Liver (tissue), 9 donors: ENCODE measurements around the gene PTPA. TPM values are rescaled to one million over a fixed set of nuclear protein-coding genes. Genes with fewer than 3 reads are reported as not detected.

Source experiments
- DNase-seq: peaks from one replicate; pipeline ENCODE4 v3.0.0-alpha.2; 2017; ENCODE audit warnings: low spot score
- H3K27ac ChIP-seq, 2 donors: one replicate each; pipeline ENCODE4 v1.7.0; 2013; ENCODE audit warnings: inconsistent platforms in 2 of 2, low read length in 2 of 2, control low read depth in 1 of 2, low read depth in 1 of 2, mild to moderate bottlenecking in 1 of 2
- H3K27me3 ChIP-seq, 4 donors: one replicate each; pipeline versions ENCODE4 v1.6.1 to v1.7.0; 2013; ENCODE audit warnings: low read length in 3 of 4, inconsistent platforms in 1 of 4, mild to moderate bottlenecking in 1 of 4, moderate library complexity in 1 of 4; ENCODE audit not compliant: control insufficient read depth in 4 of 4, insufficient read depth in 4 of 4
- H3K36me3 ChIP-seq, 4 donors: one replicate each; pipeline versions ENCODE4 v1.6.1 to v1.7.0; 2013; ENCODE audit warnings: low read length in 3 of 4, mild to moderate bottlenecking in 3 of 4, low read depth in 1 of 4, moderate library complexity in 1 of 4; ENCODE audit not compliant: control insufficient read depth in 4 of 4, insufficient read depth in 3 of 4
- H3K4me1 ChIP-seq, 4 donors: one replicate each; pipeline versions ENCODE4 v1.6.1 to v1.7.0; 2013; ENCODE audit warnings: low read length in 3 of 4, mild to moderate bottlenecking in 3 of 4, moderate library complexity in 1 of 4; ENCODE audit not compliant: control insufficient read depth in 4 of 4, insufficient read depth in 4 of 4
- H3K4me3 ChIP-seq, 3 donors: one replicate each; pipeline versions ENCODE4 v1.6.1 to v1.7.0; 2013; ENCODE audit warnings: low read length in 3 of 3, control low read depth in 1 of 3, low read depth in 1 of 3, mild to moderate bottlenecking in 1 of 3
- H3K9ac ChIP-seq, 2 donors: one replicate each; pipeline ENCODE4 v1.7.0; 2013; ENCODE audit warnings: low read length in 2 of 2, mild to moderate bottlenecking in 2 of 2, moderate library complexity in 2 of 2, control low read depth in 1 of 2, low read depth in 1 of 2
- H3K9me3 ChIP-seq, 4 donors: one replicate each; pipeline versions ENCODE4 v1.6.1 to v1.7.0; 2013; ENCODE audit warnings: low read length in 3 of 4; ENCODE audit not compliant: control insufficient read depth in 4 of 4
- EGR1 ChIP-seq, 2 donors: IDR thresholded peaks; 2 replicates each; pipeline ENCODE4 v1.6.1; 2016 to 2018; ENCODE audit warnings: antibody characterized with exemption in 2 of 2, low read depth in 2 of 2
- FOXA1 ChIP-seq: IDR thresholded peaks from 2 replicates; pipeline ENCODE4 v1.6.1; 2016; ENCODE audit warnings: antibody characterized with exemption
- FOXA2 ChIP-seq: IDR thresholded peaks from 2 replicates; pipeline ENCODE4 v1.6.1; 2016; ENCODE audit warnings: antibody characterized with exemption
- GABPA ChIP-seq, 2 donors: IDR thresholded peaks in 1 of 2; conservative IDR thresholded peaks in 1 of 2; 2 replicates each; pipeline ENCODE4 v1.6.1; 2016; ENCODE audit warnings: antibody characterized with exemption in 2 of 2, mild to moderate bottlenecking in 1 of 2, moderate library complexity in 1 of 2
- HNF4A ChIP-seq, 2 donors: conservative IDR thresholded peaks; 2 replicates each; pipeline ENCODE4 v1.6.1; 2016; ENCODE audit warnings: antibody characterized with exemption in 2 of 2, mild to moderate bottlenecking in 2 of 2
- HNF4G ChIP-seq: IDR thresholded peaks from 2 replicates; pipeline ENCODE4 v1.6.1; 2016; ENCODE audit warnings: antibody characterized with exemption
- JUND ChIP-seq, 2 donors: IDR thresholded peaks; 2 replicates each; pipeline ENCODE4 v1.6.1; 2016; ENCODE audit warnings: antibody characterized with exemption in 2 of 2
- NR2F2 ChIP-seq: IDR thresholded peaks from 2 replicates; pipeline ENCODE4 v1.6.1; 2016; ENCODE audit warnings: antibody characterized with exemption
- RAD21 ChIP-seq, 2 donors: IDR thresholded peaks; 2 replicates each; pipeline ENCODE4 v1.6.1; 2016; ENCODE audit warnings: antibody characterized with exemption in 2 of 2, mild to moderate bottlenecking in 2 of 2
- RXRA ChIP-seq, 2 donors: IDR thresholded peaks; 2 replicates each; pipeline ENCODE4 v1.6.1; 2017 to 2018; ENCODE audit warnings: antibody characterized with exemption in 2 of 2, mild to moderate bottlenecking in 1 of 2
- SP1 ChIP-seq: IDR thresholded peaks from 2 replicates; pipeline ENCODE4 v1.6.1; 2018; ENCODE audit warnings: antibody characterized with exemption, mild to moderate bottlenecking
- TAF1 ChIP-seq: conservative IDR thresholded peaks from 2 replicates; pipeline ENCODE4 v1.6.1; 2016; ENCODE audit warnings: antibody characterized with exemption, mild to moderate bottlenecking
- YY1 ChIP-seq: IDR thresholded peaks from 2 replicates; pipeline ENCODE4 v1.6.1; 2016; ENCODE audit warnings: antibody characterized with exemption, mild to moderate bottlenecking
- WGBS: extraction: QIAGEN DNeasy Blood & Tissue Kit; methylation state at CpG from one replicate; pipeline ENCODE4 v1.1.7; 2013; 5-methylcytosine and 5-hydroxymethylcytosine counted together
- polyA plus RNA-seq, 2 donors: library from polyadenylated mRNA; stranded (reverse) in 1 of 2; unstranded in 1 of 2; fragments of 200-250 nt in 1 of 2; fragments of >200 nt in 1 of 2; fragmentation: Nextera tagmentation in 1 of 2; extraction: Ambion mirVana in 1 of 2; gene quantifications; one replicate each; pipeline versions ENCODE4 v1.2.1 to v1.2.3, GENCODE V29; 2013 to 2015
- total RNA-seq, 2 donors: library from RNA; depleted of rRNA; stranded (reverse); fragments of >200 nt; gene quantifications; one replicate each; pipeline ENCODE4 v1.2.3, GENCODE V29; 2014
- TF ChIP-seq, protein P1 (sequence below): IDR thresholded peaks from 2 replicates; pipeline ENCODE4 v1.6.1; 2016; ENCODE audit warnings: antibody characterized with exemption
- TF ChIP-seq, protein P2 (sequence below): IDR thresholded peaks from 2 replicates; pipeline ENCODE4 v1.6.1; 2016; ENCODE audit warnings: antibody characterized with exemption
- TF ChIP-seq, protein P3 (sequence below): IDR thresholded peaks from 2 replicates; pipeline ENCODE4 v1.6.1; 2016; ENCODE audit warnings: antibody characterized with exemption, mild to moderate bottlenecking
- TF ChIP-seq, protein P4 (sequence below): IDR thresholded peaks from 2 replicates; pipeline ENCODE4 v1.6.1; 2016; ENCODE audit warnings: antibody characterized with exemption
- TF ChIP-seq, protein P5 (sequence below): fragments of 150-350 bp; IDR thresholded peaks from 2 replicates; pipeline ENCODE4 v1.5.1; 2017; ENCODE audit warnings: improper control_type of control experiment, low read depth, low read length; ENCODE audit not compliant: missing input control
- donor health status: healthy.
- donor health status: healthy.
- donor health status: healthy.
- donor health status: healthy.
- donor health status: healthy.

PTPA gene
- total and polyA plus RNA-seq, 4 donors, result 27.6 to 66.0 (median 38.4) TPM

DNA sequence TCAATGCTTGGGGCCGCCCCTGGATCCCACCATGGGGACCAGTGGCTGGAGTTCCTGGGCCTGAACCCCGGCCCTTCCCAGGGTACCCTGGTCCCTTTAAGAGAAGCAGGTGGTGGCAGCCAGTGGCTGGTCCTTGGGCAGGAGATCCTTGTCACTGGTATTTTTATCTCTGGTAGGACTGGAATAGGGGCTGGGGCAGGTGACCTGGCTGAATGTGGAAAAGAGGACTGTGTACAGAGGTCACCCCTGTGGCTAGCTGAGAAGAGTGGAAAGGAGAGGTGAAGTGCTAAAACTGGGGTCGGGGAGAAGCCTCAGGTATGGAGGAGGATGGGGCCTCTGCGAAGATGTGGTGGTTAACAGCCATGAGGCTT, 7.6 kb upstream of the PTPA start:
- H3K4me1 ChIP-seq, result peaks cover 0 to 2% (median under 1%) of the 10 kb centered on the region in 4 donors
- H3K9me3 ChIP-seq, result no peaks in the 10 kb centered on the region
- no peak for DNase-seq
- peaks cover 4 to 41% (median 22%) of the 10 kb centered on the region in 4 donors for H3K36me3 ChIP-seq
- H3K27ac ChIP-seq, result no peak overlapping the region
- 92% methylated on average over 4 of the region's 4 CpGs for WGBS
- no peak overlapping the region for H3K4me3 ChIP-seq
- TF ChIP-seq JUND (IDR thresholded peaks at IDR 0.05) (no peak), EGR1 (IDR thresholded peaks at IDR 0.05; ENCODE audit: low read depth in 2 of 2) (no peak), HNF4G (no peak), HNF4A (conservative IDR thresholded peaks at IDR 0.05) (no peak), SP1 (no peak), RAD21 (IDR thresholded peaks at IDR 0.05) (no peak), FOXA2 (no peak), TAF1 (no peak), GABPA (IDR thresholded peaks at IDR 0.05 in 1 of 2, conservative IDR thresholded peaks at IDR 0.05 in 1 of 2) (no peak), NR2F2 (no peak), YY1 (no peak), FOXA1 (no peak)
- TF ChIP-seq, protein P1, sequence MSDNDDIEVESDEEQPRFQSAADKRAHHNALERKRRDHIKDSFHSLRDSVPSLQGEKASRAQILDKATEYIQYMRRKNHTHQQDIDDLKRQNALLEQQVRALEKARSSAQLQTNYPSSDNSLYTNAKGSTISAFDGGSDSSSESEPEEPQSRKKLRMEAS, result no peak
- TF ChIP-seq, protein P2, sequence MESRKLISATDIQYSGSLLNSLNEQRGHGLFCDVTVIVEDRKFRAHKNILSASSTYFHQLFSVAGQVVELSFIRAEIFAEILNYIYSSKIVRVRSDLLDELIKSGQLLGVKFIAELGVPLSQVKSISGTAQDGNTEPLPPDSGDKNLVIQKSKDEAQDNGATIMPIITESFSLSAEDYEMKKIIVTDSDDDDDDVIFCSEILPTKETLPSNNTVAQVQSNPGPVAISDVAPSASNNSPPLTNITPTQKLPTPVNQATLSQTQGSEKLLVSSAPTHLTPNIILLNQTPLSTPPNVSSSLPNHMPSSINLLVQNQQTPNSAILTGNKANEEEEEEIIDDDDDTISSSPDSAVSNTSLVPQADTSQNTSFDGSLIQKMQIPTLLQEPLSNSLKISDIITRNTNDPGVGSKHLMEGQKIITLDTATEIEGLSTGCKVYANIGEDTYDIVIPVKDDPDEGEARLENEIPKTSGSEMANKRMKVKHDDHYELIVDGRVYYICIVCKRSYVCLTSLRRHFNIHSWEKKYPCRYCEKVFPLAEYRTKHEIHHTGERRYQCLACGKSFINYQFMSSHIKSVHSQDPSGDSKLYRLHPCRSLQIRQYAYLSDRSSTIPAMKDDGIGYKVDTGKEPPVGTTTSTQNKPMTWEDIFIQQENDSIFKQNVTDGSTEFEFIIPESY, result no peak
- TF ChIP-seq, protein P3, sequence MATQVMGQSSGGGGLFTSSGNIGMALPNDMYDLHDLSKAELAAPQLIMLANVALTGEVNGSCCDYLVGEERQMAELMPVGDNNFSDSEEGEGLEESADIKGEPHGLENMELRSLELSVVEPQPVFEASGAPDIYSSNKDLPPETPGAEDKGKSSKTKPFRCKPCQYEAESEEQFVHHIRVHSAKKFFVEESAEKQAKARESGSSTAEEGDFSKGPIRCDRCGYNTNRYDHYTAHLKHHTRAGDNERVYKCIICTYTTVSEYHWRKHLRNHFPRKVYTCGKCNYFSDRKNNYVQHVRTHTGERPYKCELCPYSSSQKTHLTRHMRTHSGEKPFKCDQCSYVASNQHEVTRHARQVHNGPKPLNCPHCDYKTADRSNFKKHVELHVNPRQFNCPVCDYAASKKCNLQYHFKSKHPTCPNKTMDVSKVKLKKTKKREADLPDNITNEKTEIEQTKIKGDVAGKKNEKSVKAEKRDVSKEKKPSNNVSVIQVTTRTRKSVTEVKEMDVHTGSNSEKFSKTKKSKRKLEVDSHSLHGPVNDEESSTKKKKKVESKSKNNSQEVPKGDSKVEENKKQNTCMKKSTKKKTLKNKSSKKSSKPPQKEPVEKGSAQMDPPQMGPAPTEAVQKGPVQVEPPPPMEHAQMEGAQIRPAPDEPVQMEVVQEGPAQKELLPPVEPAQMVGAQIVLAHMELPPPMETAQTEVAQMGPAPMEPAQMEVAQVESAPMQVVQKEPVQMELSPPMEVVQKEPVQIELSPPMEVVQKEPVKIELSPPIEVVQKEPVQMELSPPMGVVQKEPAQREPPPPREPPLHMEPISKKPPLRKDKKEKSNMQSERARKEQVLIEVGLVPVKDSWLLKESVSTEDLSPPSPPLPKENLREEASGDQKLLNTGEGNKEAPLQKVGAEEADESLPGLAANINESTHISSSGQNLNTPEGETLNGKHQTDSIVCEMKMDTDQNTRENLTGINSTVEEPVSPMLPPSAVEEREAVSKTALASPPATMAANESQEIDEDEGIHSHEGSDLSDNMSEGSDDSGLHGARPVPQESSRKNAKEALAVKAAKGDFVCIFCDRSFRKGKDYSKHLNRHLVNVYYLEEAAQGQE, result no peak
- H3K27me3 ChIP-seq, result no peaks in the 10 kb centered on the region
- H3K9ac ChIP-seq, result no peak overlapping the region

DNA sequence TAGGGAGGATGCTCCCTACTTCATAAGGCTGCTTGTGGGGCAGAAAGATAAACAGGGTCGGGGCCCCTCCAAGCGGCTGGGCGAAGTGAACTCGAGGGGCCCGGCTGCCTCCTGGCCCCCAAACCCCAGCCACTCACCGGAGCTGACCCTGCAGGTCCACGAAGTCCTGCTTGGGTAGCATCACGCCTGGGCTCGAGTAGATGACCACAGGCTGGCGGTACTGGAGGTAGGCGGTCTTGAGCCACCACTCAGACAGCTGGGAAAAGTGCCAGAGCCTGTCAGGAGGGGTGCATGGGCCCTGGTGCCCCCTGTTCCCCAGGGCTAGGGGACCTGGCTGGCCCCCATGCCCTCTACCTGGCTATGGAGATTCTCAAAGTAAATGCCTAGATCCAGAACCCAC, 7.2 kb upstream of the PTPA start:
- H3K4me3 ChIP-seq, result no peak overlapping the region
- 90% methylated on average over 11 of the region's 11 CpGs for WGBS
- peaks cover 0 to 7% (median 5%) of the 10 kb centered on the region in 4 donors for H3K4me1 ChIP-seq
- peaks cover 4 to 41% (median 22%) of the 10 kb centered on the region in 4 donors for H3K36me3 ChIP-seq
- no peak overlapping the region for H3K27ac ChIP-seq
- H3K9ac ChIP-seq, result no peak overlapping the region
- TF ChIP-seq YY1 (no peak), JUND (IDR thresholded peaks at IDR 0.05) (no peak), HNF4A (conservative IDR thresholded peaks at IDR 0.05) (no peak), SP1 (no peak), GABPA (IDR thresholded peaks at IDR 0.05 in 1 of 2, conservative IDR thresholded peaks at IDR 0.05 in 1 of 2) (no peak), RAD21 (IDR thresholded peaks at IDR 0.05) (no peak), NR2F2 (no peak), RXRA (IDR thresholded peaks at IDR 0.05) (no peak), FOXA2 (no peak), HNF4G (no peak)
- TF ChIP-seq, protein P4, sequence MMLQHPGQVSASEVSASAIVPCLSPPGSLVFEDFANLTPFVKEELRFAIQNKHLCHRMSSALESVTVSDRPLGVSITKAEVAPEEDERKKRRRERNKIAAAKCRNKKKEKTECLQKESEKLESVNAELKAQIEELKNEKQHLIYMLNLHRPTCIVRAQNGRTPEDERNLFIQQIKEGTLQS, result no peak
- TF ChIP-seq, protein P5, sequence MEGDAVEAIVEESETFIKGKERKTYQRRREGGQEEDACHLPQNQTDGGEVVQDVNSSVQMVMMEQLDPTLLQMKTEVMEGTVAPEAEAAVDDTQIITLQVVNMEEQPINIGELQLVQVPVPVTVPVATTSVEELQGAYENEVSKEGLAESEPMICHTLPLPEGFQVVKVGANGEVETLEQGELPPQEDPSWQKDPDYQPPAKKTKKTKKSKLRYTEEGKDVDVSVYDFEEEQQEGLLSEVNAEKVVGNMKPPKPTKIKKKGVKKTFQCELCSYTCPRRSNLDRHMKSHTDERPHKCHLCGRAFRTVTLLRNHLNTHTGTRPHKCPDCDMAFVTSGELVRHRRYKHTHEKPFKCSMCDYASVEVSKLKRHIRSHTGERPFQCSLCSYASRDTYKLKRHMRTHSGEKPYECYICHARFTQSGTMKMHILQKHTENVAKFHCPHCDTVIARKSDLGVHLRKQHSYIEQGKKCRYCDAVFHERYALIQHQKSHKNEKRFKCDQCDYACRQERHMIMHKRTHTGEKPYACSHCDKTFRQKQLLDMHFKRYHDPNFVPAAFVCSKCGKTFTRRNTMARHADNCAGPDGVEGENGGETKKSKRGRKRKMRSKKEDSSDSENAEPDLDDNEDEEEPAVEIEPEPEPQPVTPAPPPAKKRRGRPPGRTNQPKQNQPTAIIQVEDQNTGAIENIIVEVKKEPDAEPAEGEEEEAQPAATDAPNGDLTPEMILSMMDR, result no peak
- TF ChIP-seq, protein P3, result no peak
- TF ChIP-seq, protein P2, result no peak
- no peaks in the 10 kb centered on the region for H3K9me3 ChIP-seq
- no peak for DNase-seq
- no peaks in the 10 kb centered on the region for H3K27me3 ChIP-seq
